Activated naive CD4-positive, alpha-beta T cell (primary cell): ENCODE measurements around the gene DOHH.
"Not testable (repeated sequence)": the region's sequence is repeated elsewhere in the genome, so short reads cannot be mapped to it uniquely, and the experiment has no call there.

Experiments
- DNase-seq, 4 experiments: peaks; one replicate each; lab custom pipeline; 2025; lab: John Stamatoyannopoulos, UW

The DOHH gene

DNA sequence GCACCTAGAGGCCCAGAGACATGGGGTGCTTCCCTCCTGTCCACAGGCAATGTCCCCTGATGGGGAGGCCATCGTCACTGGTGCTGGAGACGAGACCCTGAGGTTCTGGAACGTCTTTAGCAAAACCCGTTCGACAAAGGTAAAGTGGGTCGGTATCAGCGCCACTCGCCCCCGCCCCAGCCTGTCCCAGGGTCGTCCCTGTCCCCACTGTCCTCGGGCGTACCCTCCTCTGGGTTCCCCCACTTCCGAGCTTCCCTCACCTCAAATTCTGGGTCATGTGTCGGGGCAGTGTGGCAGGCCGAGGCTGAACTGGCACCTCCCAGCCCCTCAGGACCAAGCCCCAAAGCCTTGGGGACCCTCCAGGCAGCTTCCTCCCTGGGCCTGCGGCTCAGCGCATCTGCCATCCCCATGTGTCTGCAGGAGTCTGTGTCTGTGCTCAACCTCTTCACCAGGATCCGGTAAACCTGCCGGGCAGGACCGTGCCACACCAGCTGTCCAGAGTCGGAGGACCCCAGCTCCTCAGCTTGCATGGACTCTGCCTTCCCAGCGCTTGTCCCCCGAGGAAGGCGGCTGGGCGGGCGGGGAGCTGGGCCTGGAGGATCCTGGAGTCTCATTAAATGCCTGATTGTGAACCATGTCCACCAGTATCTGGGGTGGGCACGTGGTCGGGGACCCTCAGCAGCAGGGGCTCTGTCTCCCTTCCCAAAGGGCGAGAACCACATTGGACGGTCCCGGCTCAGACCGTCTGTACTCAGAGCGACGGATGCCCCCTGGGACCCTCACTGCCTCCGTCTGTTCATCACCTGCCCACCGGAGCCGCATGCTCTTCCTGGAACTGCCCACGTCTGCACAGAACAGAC lies 34.1 kb upstream of the DOHH start:
- DNase-seq = no peak

DNA sequence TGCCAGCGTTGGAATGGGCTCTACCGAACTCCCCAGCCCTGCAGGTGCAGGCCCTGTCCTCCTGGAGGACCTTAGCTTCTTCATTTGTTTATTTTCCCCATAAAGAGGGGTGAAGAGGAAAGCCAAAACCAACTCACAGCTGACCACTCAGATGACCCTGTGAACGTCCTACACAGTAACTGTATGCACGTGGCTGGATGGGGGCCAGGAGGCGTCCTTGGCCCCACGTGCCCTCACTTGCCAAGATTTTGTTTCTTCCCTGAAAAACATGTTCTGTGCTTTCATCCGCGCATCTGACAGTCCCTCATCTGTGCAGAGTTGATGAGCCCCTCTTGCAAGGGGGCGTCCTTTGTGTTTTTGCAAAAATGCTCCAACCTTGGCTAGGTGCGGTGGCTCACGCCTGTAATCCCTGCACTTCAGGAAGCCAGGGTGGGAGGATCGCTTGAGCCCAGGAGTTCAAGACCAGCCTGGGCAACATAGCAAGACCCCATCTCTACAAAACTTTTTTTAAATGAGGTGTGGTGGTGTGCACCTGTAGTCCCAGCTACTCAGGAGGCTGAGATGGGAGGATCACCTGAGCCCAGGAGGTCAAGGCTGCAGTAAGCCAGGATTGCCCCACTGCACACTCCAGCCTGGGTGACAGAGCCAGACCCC lies 33.2 kb upstream of the DOHH start:
- DNase-seq = no peak

DNA sequence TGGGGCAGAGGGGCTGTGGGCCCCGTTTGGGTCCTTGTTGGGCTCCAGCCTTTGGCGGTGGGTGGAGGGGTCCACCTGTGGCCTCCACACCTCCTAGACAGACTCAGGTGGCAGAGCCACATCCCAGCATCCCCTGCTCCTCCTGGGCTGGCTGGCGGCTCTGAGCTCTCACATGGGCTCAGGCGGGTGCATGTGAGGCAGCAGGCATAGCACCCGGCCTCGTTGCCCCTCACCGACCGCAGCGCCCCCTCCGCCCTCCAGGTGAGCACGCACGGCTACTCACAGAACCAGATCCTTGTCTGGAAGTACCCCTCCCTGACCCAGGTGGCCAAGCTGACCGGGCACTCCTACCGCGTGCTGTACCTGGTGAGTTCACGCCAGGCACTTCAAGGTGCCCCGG lies 32.6 kb upstream of the DOHH start:
- no peak for DNase-seq

DNA sequence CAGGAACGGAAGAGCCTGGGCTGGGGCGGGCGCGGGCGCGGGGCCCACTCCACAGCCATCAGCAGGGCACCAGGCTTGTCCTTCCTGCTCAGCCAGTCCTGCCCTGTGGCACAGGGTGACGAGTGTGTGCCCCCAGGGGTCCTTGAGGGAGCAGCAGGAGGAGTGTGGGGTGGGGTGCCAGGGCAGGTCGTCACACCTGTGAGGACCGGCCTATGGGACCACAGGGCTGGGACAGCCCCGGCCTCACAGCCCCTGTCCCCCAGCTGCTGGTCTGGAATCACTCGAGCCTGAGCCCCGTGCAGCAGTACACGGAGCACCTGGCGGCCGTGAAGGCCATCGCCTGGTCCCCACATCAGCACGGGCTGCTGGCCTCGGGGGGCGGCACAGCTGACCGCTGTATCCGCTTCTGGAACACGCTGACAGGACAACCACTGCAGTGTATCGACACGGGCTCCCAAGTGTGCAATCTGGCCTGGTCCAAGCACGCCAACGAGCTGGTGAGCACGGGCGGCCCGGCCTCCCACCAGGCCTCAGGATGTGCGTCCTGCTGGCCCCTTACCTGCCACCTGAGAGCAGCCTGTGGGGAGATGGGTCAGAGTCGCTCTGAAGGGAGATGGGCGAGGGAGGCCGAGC lies 31.8 kb upstream of the DOHH start:
- no peak for DNase-seq

DNA sequence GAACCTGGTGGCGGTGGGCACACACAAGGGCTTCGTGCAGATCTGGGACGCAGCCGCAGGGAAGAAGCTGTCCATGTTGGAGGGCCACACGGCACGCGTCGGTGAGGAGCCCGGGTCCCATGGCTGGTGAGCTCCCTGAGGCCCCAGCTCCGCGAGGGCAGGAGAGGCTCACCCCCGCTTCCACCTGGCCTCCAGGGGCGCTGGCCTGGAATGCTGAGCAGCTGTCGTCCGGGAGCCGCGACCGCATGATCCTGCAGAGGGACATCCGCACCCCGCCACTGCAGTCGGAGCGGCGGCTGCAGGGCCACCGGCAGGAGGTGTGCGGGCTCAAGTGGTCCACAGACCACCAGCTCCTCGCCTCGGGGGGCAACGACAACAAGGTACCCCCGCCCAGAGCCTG lies 31.2 kb upstream of the DOHH start:
- no peak for DNase-seq

DNA sequence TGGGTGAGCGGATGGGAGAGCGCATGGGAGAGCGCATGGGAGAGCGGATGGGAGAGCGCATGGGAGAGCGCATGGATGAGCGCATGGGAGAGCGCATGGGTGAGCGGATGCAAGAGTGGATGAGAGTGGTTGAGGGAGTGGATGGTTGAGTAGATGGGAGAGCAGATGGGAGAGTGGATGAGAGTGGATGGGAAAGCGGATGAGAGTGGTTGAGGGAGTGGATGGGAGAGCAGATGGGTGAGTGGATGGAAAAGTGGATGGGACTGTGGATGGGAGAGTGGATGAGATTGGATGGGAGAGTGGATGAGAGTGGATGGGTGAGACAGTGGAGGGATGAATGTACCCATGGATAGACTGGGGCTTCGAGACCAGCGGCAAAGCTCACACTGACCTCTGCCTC lies 29.9 kb upstream of the DOHH start:
- DNase-seq = no peak

DNA sequence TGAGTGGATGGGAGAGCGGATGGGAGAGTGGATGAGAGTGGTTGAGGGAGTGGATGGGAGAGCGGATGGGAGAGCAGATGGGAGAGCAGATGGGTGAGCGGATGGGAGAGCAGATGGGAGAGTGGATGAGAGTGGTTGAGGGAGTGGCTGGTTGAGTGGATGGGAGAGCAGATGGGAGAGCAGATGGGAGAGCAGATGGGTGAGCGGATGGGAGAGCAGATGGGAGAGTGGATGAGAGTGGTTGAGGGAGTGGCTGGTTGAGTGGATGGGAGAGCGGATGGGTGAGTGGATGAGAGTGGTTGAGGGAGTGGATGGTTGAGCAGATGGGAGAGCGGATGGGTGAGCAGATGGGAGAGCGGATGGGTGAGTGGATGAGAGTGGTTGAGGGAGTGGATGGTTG lies 28.8 kb upstream of the DOHH start:
- DNase-seq = not testable (repeated sequence)

DNA sequence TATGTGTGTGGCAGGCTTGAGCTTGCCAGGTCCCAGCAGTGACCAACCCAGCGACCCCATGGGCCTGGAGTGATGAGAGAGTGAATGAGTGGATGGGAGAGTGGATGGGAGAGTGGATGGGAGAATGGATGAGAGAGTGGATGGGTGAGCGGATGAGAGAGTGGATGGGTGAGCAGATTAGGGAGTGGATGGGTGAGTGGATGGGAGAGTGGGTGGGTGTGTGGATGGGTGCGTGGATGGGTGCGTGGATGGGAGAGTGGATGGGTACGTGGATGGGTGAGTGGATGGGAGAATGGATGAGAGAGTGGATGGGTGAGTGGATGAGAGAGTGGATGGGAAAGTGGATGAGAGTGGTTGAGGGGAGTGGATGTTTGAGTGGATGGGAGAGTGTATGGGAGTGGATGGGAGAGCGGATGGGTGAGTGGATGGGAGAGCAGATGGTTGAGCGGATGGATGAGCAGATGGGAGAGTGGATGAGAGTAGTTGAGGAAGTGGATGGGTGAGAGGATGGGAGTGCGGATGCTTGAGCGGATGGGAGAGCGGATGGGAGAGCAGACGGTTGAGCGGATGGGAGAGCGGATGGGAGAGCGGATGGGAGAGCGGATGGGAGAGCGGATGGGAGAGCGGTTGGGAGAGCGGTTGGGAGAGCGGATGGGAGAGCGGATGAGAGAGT lies 28.2 kb upstream of the DOHH start:
- DNase-seq = no peak

DNA sequence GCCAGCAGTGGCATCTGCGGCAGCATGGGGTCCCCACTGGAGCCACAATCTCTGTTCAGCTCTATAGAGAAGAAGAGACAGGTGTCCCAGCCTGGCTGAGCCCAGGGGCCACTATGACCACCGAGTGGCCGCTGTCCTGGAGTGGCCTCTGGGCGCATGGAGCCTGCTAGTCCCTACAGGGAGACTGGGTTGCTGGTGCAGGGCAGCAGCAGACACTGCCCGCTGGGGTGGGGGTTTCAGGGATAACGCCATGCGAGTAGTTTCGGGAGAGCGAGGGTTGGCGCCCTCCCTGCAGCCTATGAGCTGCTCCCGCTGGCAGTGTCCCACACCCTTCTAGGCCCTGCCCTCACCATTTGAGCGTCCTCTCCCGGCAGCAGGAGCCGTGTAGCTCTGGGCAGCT lies 27.6 kb upstream of the DOHH start:
- no peak for DNase-seq

DNA sequence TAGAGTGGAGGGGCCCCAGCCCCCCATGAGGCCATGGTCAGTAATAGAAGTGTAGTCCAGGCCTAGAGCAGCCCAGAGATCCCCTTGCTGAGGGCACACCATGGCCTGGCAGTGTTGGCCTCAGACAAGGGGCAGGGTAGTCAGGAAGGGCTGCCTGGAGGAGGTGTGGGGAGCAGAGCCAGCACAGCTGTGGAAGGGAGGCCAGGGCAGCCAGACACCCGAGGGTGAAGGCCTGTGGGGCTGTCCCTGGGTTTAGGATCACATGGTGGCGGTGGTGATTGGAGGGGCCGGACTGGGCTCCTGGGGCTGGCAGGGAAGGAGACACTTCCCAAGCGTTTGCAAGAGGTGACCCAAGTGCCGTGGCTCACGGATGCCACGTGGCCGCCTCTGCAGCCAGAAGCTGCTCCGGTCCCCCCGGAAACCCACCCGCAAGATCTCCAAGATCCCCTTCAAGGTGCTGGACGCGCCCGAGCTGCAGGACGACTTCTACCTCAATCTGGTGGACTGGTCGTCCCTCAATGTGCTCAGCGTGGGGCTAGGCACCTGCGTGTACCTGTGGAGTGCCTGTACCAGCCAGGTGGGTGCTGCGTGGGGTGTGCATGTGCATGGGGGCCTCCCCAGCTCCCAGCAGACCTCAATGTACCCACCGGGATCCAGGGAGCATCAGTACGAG lies 26.9 kb upstream of the DOHH start:
- DNase-seq = no peak

DNA sequence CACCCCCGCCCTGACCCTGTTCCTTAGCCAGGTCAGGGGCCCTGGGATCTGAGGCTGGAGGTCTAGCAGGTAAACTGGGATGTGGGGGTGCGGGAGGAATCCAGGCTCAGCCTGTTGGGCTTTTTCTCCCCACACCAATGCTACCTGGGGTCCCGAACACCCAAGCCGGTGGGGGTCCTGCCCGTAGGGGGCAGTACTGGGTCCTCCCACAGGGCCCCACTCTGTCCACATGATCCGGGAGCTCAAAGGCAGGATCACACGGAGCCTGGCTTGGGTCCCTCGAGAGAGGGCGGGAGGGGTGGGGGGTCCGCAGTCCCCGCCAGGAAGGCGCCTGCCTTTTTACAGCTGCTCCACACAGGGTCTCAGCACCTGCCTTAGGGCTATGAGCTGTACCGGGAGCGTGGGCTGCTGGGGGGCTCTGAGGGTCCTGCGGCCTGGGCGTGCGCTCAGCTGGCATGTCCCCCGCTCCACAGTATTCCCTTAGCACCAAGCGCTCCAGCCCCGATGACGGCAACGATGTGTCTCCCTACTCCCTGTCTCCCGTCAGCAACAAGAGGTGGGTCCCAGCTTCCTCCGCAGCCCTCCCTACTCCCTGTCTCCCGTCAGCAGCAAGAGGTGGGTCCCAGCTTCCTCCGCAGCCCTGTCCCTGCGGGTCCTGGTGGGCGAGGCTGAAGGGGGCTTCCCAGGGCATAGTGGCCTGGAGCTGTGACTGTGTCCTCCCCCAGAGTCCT lies 26.2 kb upstream of the DOHH start:
- no peak for DNase-seq

DNA sequence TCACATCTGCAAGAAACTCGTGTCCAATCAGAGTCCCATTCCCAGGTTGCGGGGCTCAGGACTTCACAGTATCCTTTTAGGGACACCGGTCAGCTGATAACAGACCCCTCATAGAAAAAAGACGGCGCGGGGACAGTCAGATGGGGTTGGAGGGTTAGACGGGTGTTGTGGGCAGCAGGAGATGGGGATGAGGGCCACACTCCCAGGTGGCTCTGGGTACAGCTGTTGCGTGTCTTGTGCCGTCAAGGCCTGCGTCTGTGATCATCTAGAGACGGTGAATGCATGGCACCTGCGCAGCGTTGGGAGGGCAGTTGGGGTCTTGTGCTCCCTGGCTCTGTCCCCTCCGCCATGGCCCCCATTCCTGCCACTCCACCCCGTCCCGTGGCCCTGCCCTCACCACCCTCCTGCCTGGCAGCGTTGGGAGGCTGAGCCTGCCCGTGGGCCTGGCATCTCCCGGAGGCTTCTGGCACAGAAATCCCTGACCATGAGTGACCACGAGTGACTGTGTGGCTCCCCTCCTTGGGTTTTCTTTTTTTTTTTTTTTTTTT lies 24.5 kb upstream of the DOHH start:
- DNase-seq = no peak

DNA sequence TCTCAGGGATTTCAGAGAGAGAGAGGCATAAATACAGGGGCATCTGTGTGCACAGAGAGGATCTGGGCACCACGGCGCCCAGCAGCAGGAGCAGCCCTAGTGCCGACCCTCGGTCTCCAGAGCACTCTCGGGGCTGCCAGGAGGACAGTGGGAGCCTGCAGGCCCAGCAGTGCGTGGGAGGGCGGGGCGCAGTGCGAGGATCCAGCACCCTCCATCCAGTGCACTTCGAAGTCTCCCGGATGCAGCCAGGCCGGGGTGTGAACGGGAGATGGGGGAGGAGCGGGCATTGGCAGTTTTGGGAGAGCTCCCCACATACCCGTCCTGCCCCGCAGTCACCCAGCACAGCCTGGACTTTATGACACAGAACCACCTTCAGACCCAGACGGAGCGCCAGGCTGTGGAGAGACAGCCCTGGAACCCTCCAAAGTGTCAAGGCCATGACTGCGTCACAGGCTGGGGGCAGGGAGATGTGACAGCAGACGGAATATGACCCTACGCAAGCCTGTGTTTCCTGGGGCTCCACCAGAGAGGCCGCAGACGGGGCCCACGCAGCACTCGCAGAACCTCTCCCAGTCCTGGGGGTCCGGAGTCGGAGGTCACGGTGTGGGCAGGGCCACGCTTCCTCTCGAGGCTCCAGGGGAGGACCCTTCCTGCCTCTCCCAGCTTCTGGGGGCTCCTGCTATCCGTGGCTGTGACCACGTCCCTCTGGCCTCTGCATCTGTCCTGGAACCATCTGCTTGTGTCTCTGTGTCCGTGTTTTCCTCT lies 23.8 kb upstream of the DOHH start:
- no peak for DNase-seq

DNA sequence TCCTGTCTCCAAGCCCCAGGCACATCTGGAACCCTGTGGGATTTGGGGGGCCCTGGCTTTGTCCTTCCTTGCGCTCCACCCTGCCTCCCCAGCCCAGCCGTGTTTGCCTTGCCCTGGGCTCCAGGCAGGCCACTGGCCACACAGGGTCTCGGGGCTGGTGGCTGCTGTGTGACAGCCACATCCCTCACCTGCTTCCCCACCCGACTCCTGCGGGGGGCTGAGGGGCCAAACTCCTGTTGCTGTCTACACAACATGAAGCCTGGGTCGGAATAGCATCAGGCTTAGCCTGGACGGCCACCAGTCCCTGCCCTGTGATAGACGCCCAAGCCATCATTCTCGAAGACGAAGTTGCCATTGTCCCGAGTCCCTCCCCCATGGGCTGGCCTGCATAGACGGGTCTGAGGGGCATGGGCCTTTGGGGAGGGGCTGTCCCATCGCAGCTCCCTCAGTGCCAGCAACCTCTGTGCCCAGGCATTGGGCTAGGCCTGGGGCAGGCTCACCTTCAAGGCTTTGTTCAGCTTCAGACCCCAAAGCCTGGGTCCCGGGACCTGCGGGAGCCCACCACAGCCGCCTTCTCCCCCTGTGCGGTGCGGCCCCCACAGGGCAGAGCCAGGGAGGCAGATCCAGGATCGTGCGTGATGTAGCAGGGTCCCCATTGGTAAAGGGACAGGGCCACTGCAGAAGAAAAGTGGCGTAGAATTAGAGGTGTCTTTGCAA lies 23.0 kb upstream of the DOHH start:
- DNase-seq = no peak

DNA sequence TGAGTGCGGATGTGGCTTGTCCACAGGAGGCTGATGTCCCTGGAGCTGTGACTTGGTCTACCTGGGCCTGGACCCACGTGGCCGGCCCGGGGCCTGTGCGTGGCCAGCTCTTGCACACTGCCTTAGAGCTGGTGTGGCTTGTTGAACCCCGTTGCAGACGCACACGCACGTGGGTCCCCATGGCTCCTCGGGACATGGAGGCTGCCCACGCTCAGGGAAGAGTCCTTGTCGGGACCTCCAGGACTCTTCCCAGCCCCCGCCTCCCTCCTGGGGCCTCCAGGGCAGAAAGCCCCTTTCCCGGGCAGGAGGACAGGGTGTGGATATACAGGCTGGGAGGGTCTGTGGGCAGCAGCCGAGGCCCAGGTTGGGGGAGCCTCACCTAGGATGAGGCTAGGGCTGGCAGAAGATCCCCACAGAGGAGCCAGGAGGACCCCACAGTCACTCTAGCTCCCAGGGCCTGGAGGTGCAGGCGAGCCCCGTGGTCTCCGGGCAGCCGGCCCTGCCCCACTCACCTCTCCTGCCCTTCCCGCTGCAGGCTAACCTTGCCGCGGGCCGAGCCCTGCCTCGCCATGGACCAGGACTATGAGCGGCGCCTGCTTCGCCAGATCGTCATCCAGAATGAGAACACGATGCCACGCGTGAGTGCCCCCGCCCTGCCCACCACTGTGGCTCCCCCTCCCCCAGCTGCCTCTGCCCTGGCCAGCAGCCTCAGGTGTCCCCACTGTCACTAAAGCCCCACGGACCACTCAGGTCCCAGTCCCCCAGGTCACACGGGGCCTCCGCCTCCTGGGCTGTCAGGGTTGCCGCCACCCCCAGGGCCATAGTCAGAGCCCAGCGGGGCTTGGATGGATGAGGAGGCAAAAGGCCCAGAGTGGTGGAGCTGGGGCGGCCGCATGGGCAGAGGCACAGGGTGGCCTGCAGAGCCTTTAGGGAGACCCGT lies 22.2 kb upstream of the DOHH start:
- no peak for DNase-seq

DNA sequence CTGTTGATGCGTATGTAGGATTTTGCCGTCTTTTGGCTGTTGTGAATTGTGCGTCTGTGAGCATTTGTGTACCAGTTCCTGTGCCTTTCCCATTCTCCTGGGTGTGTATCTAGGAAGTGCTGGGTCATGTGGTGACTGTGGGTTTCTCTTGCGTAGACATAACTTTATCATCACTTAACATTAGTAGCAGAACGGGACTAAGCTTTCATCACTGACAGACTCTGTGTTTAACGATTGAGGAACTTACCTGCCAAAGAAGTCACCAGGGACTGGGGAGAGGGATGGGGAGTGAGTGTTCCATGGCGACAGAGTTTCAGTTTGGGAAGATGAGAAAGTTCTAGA lies 20.6 kb upstream of the DOHH start:
- no peak for DNase-seq

DNA sequence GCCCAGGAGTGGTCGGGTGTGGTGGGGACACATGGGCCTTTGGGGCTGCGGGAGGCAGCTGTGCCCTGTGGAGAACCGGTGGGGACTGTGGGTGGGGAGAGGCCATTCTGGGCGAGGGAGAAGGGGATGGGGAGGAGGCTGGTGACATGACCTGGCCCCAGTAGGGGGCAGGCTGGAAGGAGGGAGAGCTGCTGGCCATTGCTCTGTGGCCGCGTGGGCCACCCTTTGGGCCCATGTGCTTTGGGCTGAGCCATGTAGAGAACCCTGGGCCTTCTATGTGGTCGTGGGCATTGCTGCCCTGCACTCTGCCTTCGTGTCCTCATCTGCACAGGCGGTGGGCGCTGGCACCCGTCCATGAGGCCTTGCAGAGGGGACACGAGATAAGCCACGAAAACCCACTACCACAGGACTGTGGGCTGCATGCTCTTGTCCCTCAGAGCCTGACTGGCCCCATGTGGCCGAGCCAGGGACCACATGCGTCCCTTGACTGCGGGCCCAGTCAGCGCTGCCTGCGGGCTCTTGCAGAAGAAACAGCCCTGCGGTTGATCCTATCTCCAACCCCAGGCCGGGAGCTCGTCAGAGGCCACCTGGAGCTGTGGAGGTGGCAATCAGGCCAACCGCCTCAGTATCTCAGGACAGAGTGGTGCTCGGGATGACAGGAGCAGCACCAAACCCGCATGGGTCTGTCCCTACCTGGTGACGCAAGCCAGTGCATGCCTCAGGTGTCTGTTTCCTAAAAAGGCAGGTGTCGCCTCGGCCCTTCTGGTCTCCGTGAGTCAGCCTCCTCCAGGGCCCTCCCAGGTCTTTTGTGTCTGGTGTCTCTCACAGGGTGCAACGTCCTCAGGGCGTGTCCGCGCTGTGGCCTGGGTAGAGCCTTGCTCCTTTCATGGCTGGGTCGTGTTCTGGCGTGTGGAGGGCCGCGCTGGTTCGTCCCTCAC lies 20.0 kb upstream of the DOHH start:
- DNase-seq = no peak

DNA sequence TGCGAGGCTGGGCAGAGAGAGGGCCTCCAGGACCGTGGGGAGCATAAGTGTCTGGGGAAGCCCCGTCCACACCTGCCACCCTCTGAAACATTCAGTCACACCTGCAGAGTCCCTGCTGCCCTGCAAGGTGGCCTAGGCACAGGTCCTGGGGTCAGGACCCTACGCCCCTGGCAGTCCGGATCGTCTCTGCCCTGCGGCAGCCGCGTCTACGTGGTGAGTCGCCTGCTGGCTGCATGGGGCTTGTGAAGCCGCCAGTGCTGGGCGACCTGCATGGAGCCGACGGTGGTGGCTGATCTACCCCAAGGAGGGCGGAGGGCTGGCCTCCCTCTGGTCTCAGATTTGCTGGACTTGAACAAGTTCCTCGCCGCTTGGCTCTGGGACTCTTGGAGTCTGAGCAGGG lies 18.7 kb upstream of the DOHH start:
- DNase-seq = no peak
